Measurements from ENCODE around the gene RPS15.

RPS15 gene

DNA sequence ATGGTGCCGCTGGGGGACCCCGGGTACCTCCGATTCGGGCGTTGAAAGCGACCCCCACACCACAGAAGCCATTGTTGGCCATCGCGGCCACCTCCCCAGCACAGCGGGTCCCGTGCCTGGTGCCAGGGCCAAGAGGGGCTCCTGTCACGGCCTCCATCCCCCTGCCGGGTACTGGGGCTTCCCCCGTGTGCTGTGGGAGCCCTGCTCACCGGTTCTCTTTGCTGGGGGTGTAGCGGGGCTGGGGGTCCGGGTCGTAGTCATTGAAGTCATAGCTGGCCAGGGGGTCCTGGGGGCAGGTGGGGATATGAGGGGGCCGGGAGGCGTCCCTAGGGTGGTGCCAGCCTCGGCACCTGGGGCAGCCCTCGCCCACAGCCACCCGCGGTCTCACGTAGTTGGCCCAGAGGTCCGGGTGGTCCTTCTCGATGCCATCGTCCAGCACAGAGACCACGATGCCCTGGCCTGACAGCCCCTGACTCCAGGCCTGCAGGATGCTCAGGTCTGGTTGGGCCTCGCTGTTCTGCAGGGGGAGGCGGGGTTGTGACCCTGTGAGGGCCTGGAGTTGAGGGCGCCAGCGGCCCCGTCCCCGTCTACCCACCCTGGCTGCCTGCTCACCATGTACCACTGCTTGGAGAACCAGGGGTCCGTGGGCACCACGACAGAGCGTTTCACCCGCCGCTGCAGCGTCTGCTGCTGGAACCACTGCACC, 49.5 kb downstream of the RPS15 start:
- no peak for DNase-seq (ENCODE audit: low read depth)

DNA sequence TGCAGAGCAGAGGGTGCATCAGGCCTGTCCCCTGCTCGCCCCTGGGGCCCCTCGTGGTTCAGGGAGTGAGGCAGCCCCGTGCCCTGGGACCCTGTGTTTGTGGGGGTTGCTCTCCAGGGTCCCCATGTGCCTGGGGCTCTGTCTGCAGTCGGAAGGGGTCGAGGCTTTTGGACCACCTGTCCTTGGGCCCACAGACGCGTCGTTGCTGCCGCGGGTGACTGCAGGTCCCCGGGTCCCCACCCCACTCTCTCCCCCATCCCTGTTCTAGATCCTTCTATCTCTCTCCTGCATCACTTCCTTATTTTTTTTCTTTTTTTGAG, 50.0 kb downstream of the RPS15 start:
- DNase-seq (ENCODE audit: low read depth), result no peak

DNA sequence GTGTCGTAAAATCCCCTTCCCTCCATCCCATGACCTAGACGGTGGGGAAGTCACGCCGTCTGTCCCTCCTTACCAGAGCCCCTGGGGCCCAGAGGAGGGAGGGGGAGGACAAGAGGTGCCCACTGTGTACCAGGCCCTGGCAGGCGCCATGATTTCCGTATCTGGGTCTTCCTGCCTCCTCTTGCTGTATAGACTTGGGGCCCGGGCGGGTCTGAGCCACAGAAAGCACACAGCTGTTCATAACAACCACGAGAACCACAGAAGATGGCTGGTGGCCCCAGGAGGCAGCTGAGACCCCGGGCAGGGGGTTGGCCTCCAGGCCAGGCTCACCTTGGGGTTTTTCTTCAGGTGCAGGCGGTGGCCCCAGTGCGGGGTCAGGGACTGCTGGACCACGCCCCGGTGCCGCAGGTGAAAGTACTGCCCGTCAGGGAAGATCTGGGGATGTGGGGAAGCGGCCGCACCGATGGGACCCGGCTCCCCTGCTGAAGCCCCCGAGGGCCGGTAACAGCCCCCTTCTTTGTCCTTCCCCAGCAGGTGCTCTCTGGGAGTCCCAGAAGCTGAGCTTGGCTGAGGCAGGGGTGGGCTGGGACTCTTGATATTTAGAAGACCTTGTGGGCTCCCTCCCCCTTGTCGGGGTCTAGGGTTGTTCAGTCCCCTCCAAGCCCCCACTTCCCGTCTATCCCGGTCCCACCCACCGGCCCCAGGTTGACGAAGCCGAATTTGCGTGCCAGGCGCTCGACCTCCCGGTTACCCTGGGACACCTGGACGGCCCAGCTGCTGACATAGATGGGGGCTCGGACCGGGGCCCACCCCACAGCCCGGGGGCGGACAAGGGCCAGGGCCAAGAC, 51.5 kb downstream of the RPS15 start:
- no peak for DNase-seq (ENCODE audit: low read depth)
